ENCODE results near the gene MICU1. TPM values are rescaled to one million over a fixed set of nuclear protein-coding genes. Genes with fewer than 3 reads are reported as not detected.

MICU1 gene
- total RNA-seq, 6 experiments from 2014 or later = 54.7 to 62.7 (median 59.8) TPM

DNA sequence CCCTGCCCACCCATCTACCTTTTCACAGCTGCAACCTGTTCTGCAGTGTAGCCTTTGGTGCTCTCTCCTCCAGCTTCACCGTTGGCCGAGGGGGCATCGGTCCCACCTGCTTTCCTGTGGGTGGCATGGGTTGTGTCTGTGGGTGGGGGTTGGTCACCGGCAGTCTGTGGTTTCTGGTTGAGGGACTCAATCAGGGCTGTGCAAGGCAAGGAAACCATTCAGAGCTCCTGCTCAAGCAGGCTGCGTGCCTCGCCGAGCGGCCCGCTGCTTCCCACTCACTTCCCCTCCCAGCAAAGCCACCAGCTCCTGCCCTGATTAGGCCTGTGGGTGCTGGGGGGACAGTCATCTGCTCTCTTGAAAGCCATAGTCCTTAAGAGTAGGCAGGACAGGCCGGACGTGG is 280.9 kb downstream of the MICU1 start:
- no peak for TF ChIP-seq CTCF (IDR thresholded peaks at IDR 0.05)
- no peaks in the 10 kb centered on the region; the same call in 1 of the 2 replicates for H3K36me3 Mint-ChIP-seq (ENCODE audit: low read depth)
- H3K4me1 Mint-ChIP-seq (ENCODE audit: low read depth) = no peaks in the 10 kb centered on the region
- H3K27ac Mint-ChIP-seq = no peak overlapping the region
- H3K4me3 Mint-ChIP-seq = no peak overlapping the region
- DNase-seq = no peak
- no peaks in the 10 kb centered on the region for H3K9me3 Mint-ChIP-seq
- H3K27me3 Mint-ChIP-seq (ENCODE audit: insufficient read depth) = peaks cover 2% of the 10 kb centered on the region; the same call in 1 of the 2 replicates

DNA sequence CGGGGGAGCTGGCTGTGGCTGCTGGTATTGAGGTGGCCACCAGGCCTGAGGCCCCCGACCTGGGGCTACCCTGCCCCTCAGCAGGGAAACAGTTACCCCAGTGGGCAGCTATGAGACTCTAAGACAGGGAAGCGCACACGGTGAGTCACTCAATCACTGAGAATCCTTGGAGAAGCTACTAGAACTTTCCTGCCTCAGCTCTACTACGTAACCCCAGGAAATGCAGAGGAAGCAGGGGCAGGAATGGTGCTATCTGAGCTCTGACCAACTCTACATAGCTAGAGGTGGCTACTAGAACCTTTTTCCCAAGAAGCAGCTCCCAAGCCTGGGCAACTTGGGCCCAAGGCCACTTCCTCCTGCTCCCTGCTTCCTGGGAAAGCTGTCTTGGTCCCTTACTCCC is 283.0 kb downstream of the MICU1 start:
- H3K4me3 Mint-ChIP-seq = no peak overlapping the region

GRCh38 chr10:72340510-72341261 is 285.2 kb downstream of the MICU1 start:
- H3K27me3 Mint-ChIP-seq (ENCODE audit: insufficient read depth) = peaks cover 2% of the 10 kb centered on the region; the same call in 1 of the 2 replicates
- H3K9me3 Mint-ChIP-seq = no peaks in the 10 kb centered on the region
- DNase-seq = peak; percentile 54
- H3K4me1 Mint-ChIP-seq (ENCODE audit: low read depth) = peaks cover 12% of the 10 kb centered on the region
- TF ChIP-seq CTCF (IDR thresholded peaks at IDR 0.05) = peak; percentile 98
- no peak overlapping the region for H3K4me3 Mint-ChIP-seq
- H3K27ac Mint-ChIP-seq = no peak overlapping the region
- peaks cover 3% of the 10 kb centered on the region; the same call in 1 of the 2 replicates for H3K36me3 Mint-ChIP-seq (ENCODE audit: low read depth)

More for the DNA sequence above, 283.0 kb downstream of the MICU1 start:
- Mint-ChIP-seq H3K27me3 (ENCODE audit: insufficient read depth) (peaks cover 2% of the 10 kb centered on the region; the same call in 1 of the 2 replicates), H3K4me1 (ENCODE audit: low read depth) (0 out of 2 replicates have a peak, but pooled peaks cover 1% of the 10 kb centered on the region), H3K27ac (no peak overlapping the region), H3K36me3 (ENCODE audit: low read depth) (no peaks in the 10 kb centered on the region; the same call in 1 of the 2 replicates), H3K9me3 (no peaks in the 10 kb centered on the region)
- no peak for TF ChIP-seq CTCF (IDR thresholded peaks at IDR 0.05)
- no peak for DNase-seq

- no peak for DNase-seq
- peaks cover 13% of the 10 kb centered on the region for H3K36me3 Mint-ChIP-seq (ENCODE audit: low read depth)
- H3K9me3 Mint-ChIP-seq = no peaks in the 10 kb centered on the region
- peaks cover 20% of the 10 kb centered on the region for H3K4me1 Mint-ChIP-seq (ENCODE audit: low read depth)
- TF ChIP-seq CTCF (IDR thresholded peaks at IDR 0.05) = no peak
- no peak overlapping the region for H3K4me3 Mint-ChIP-seq
- H3K27me3 Mint-ChIP-seq (ENCODE audit: insufficient read depth) = peaks cover 3% of the 10 kb centered on the region; the same call in 1 of the 2 replicates
- H3K27ac Mint-ChIP-seq = no peak overlapping the region; the same call in 1 of the 2 replicates
These were observed 287.7 kb downstream of the MICU1 start for GRCh38 chr10:72338180-72338579.

DNA sequence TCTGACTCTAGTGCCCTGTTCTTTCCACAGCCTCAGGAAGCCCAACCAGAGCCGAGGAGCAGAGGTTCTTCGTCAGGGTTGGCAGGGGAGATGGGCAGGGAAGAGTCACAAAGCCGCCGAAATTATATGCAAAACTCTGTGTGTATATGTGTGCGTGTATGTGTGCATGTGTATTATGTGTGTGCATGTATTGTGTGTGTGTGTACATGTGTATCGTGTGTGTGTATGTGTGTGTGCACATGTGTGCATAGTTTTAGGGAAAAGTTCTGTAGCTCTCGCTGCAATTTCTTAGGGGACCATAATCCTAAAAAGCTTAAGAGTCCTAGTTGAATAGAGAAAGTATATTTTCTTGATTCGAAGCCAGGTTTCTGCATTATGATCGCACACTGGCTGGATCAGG is 288.2 kb downstream of the MICU1 start:
- DNase-seq = no peak
- Mint-ChIP-seq H3K27me3 (ENCODE audit: insufficient read depth) (peaks cover 3% of the 10 kb centered on the region; the same call in 1 of the 2 replicates), H3K36me3 (ENCODE audit: low read depth) (peaks cover 13% of the 10 kb centered on the region), H3K4me3 (no peak overlapping the region), H3K4me1 (ENCODE audit: low read depth) (peaks cover 20% of the 10 kb centered on the region), H3K27ac (no peak overlapping the region), H3K9me3 (no peaks in the 10 kb centered on the region)
- no peak for TF ChIP-seq CTCF (IDR thresholded peaks at IDR 0.05)
